ENCODE data around the gene EDRF1.

GRCh38 chr10:125802739-125803138, 83.2 kb downstream of the EDRF1 start:
- TF ChIP-seq, protein P1, sequence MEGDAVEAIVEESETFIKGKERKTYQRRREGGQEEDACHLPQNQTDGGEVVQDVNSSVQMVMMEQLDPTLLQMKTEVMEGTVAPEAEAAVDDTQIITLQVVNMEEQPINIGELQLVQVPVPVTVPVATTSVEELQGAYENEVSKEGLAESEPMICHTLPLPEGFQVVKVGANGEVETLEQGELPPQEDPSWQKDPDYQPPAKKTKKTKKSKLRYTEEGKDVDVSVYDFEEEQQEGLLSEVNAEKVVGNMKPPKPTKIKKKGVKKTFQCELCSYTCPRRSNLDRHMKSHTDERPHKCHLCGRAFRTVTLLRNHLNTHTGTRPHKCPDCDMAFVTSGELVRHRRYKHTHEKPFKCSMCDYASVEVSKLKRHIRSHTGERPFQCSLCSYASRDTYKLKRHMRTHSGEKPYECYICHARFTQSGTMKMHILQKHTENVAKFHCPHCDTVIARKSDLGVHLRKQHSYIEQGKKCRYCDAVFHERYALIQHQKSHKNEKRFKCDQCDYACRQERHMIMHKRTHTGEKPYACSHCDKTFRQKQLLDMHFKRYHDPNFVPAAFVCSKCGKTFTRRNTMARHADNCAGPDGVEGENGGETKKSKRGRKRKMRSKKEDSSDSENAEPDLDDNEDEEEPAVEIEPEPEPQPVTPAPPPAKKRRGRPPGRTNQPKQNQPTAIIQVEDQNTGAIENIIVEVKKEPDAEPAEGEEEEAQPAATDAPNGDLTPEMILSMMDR (IDR thresholded peaks at IDR 0.05), result no peak
- TF ChIP-seq ELF4 (CRISPR knock-in tag; IDR thresholded peaks at IDR 0.05; ENCODE audit: low read depth), result no peak
- TF ChIP-seq PREB (CRISPR knock-in tag; IDR thresholded peaks at IDR 0.05; ENCODE audit: borderline replicate concordance), result no peak
- no peak for TF ChIP-seq MAX (CRISPR knock-in tag; IDR thresholded peaks at IDR 0.05)
- no peak for TF ChIP-seq ZBTB21 (CRISPR knock-in tag; IDR thresholded peaks at IDR 0.05; ENCODE audit: borderline replicate concordance)
- TF ChIP-seq FOXJ3 (CRISPR knock-in tag; IDR thresholded peaks at IDR 0.05; ENCODE audit: borderline replicate concordance), result no peak
- TF ChIP-seq ATF3 (CRISPR knock-in tag; conservative IDR thresholded peaks at IDR 0.05), result no peak
- TF ChIP-seq, protein P2, sequence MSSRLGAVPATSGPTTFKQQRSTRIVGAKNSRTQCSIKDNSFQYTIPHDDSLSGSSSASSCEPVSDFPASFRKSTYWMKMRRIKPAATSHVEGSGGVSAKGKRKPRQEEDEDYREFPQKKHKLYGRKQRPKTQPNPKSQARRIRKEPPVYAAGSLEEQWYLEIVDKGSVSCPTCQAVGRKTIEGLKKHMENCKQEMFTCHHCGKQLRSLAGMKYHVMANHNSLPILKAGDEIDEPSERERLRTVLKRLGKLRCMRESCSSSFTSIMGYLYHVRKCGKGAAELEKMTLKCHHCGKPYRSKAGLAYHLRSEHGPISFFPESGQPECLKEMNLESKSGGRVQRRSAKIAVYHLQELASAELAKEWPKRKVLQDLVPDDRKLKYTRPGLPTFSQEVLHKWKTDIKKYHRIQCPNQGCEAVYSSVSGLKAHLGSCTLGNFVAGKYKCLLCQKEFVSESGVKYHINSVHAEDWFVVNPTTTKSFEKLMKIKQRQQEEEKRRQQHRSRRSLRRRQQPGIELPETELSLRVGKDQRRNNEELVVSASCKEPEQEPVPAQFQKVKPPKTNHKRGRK (CRISPR knock-in tag; IDR thresholded peaks at IDR 0.05; ENCODE audit: borderline replicate concordance), result no peak
- TF ChIP-seq, protein P3, sequence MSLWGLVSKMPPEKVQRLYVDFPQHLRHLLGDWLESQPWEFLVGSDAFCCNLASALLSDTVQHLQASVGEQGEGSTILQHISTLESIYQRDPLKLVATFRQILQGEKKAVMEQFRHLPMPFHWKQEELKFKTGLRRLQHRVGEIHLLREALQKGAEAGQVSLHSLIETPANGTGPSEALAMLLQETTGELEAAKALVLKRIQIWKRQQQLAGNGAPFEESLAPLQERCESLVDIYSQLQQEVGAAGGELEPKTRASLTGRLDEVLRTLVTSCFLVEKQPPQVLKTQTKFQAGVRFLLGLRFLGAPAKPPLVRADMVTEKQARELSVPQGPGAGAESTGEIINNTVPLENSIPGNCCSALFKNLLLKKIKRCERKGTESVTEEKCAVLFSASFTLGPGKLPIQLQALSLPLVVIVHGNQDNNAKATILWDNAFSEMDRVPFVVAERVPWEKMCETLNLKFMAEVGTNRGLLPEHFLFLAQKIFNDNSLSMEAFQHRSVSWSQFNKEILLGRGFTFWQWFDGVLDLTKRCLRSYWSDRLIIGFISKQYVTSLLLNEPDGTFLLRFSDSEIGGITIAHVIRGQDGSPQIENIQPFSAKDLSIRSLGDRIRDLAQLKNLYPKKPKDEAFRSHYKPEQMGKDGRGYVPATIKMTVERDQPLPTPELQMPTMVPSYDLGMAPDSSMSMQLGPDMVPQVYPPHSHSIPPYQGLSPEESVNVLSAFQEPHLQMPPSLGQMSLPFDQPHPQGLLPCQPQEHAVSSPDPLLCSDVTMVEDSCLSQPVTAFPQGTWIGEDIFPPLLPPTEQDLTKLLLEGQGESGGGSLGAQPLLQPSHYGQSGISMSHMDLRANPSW (CRISPR knock-in tag; conservative IDR thresholded peaks at IDR 0.05; ENCODE audit: low read depth), result no peak
- TF ChIP-seq SP1 (CRISPR knock-in tag; conservative IDR thresholded peaks at IDR 0.05), result no peak
- TF ChIP-seq MXD4 (CRISPR knock-in tag; IDR thresholded peaks at IDR 0.05; ENCODE audit: borderline replicate concordance), result no peak
- no peak for TF ChIP-seq FOXK1 (CRISPR knock-in tag; IDR thresholded peaks at IDR 0.05)
